ENCODE measurements around the gene CAMP.
"Not testable (repeated sequence)": the region's sequence is repeated elsewhere in the genome, so short reads cannot be mapped to it uniquely, and the experiment has no call there.

The CAMP gene

GRCh38 chr3:48211776-48212175, 11.5 kb upstream of the CAMP start:
- H3K27ac ChIP-seq (ENCODE audit: low read length); H3K27me3 ChIP-seq (ENCODE audit: control insufficient read depth, insufficient read depth, low read length); H3K4me1 ChIP-seq (ENCODE audit: control insufficient read depth, insufficient read depth, low read length); H3K9me3 ChIP-seq (ENCODE audit: control insufficient read depth, insufficient read depth, low read length); H3K36me3 ChIP-seq (ENCODE audit: control insufficient read depth, insufficient read depth, low read length); DNase-seq (ENCODE audit: low read depth, low spot score); H3K4me3 ChIP-seq (ENCODE audit: low read length): not testable (repeated sequence)
- WGBS (ENCODE audit: insufficient coverage, insufficient read length) = no CpG with 5 or more reads among the region's 36 CpGs

GRCh38 chr3:48214225-48214624, 9.1 kb upstream of the CAMP start:
- H3K4me3 ChIP-seq (ENCODE audit: low read length) = no peak overlapping the region
- WGBS (ENCODE audit: insufficient coverage, insufficient read length) = no CpG with 5 or more reads among the region's 3 CpGs
- no peak for DNase-seq (ENCODE audit: low read depth, low spot score)
- no peaks in the 10 kb centered on the region for H3K4me1 ChIP-seq (ENCODE audit: control insufficient read depth, insufficient read depth, low read length)
- no peaks in the 10 kb centered on the region for H3K36me3 ChIP-seq (ENCODE audit: control insufficient read depth, insufficient read depth, low read length)
- H3K27ac ChIP-seq (ENCODE audit: low read length) = no peak overlapping the region
- H3K9me3 ChIP-seq (ENCODE audit: control insufficient read depth, insufficient read depth, low read length) = no peaks in the 10 kb centered on the region
- no peaks in the 10 kb centered on the region for H3K27me3 ChIP-seq (ENCODE audit: control insufficient read depth, insufficient read depth, low read length)

- Histone ChIP-seq H3K4me3 (ENCODE audit: low read length) (no peak overlapping the region), H3K27ac (ENCODE audit: low read length) (no peak overlapping the region), H3K4me1 (ENCODE audit: control insufficient read depth, insufficient read depth, low read length) (no peaks in the 10 kb centered on the region), H3K27me3 (ENCODE audit: control insufficient read depth, insufficient read depth, low read length) (no peaks in the 10 kb centered on the region), H3K36me3 (ENCODE audit: control insufficient read depth, insufficient read depth, low read length) (no peaks in the 10 kb centered on the region), H3K9me3 (ENCODE audit: control insufficient read depth, insufficient read depth, low read length) (no peaks in the 10 kb centered on the region)
- WGBS (ENCODE audit: insufficient coverage, insufficient read length) = no CpG with 5 or more reads among the region's 3 CpGs
- DNase-seq (ENCODE audit: low read depth, low spot score) = no peak
These were observed 8.3 kb upstream of the CAMP start for GRCh38 chr3:48215019-48215418.

- no peak overlapping the region for H3K4me3 ChIP-seq (ENCODE audit: low read length)
- H3K9me3 ChIP-seq (ENCODE audit: control insufficient read depth, insufficient read depth, low read length) = no peaks in the 10 kb centered on the region
- DNase-seq (ENCODE audit: low read depth, low spot score) = no peak
- no peaks in the 10 kb centered on the region for H3K27me3 ChIP-seq (ENCODE audit: control insufficient read depth, insufficient read depth, low read length)
- no peaks in the 10 kb centered on the region for H3K4me1 ChIP-seq (ENCODE audit: control insufficient read depth, insufficient read depth, low read length)
- no peaks in the 10 kb centered on the region for H3K36me3 ChIP-seq (ENCODE audit: control insufficient read depth, insufficient read depth, low read length)
- no peak overlapping the region for H3K27ac ChIP-seq (ENCODE audit: low read length)
- WGBS (ENCODE audit: insufficient coverage, insufficient read length) = no CpG with 5 or more reads among the region's 4 CpGs
These were observed 7.8 kb upstream of the CAMP start for GRCh38 chr3:48215466-48215865.

- H3K4me1 ChIP-seq (ENCODE audit: control insufficient read depth, insufficient read depth, low read length) = no peaks in the 10 kb centered on the region
- no CpG with 5 or more reads among the region's 5 CpGs for WGBS (ENCODE audit: insufficient coverage, insufficient read length)
- no peak overlapping the region for H3K4me3 ChIP-seq (ENCODE audit: low read length)
- H3K9me3 ChIP-seq (ENCODE audit: control insufficient read depth, insufficient read depth, low read length) = no peaks in the 10 kb centered on the region
- H3K27ac ChIP-seq (ENCODE audit: low read length) = no peak overlapping the region
- no peak for DNase-seq (ENCODE audit: low read depth, low spot score)
- H3K27me3 ChIP-seq (ENCODE audit: control insufficient read depth, insufficient read depth, low read length) = no peaks in the 10 kb centered on the region
- no peaks in the 10 kb centered on the region for H3K36me3 ChIP-seq (ENCODE audit: control insufficient read depth, insufficient read depth, low read length)
These were observed 7.4 kb upstream of the CAMP start for GRCh38 chr3:48215876-48216275.

- H3K36me3 ChIP-seq (ENCODE audit: control insufficient read depth, insufficient read depth, low read length) = no peaks in the 10 kb centered on the region
- H3K9me3 ChIP-seq (ENCODE audit: control insufficient read depth, insufficient read depth, low read length) = no peaks in the 10 kb centered on the region
- no CpG with 5 or more reads among the region's 4 CpGs for WGBS (ENCODE audit: insufficient coverage, insufficient read length)
- DNase-seq (ENCODE audit: low read depth, low spot score) = no peak
- H3K27me3 ChIP-seq (ENCODE audit: control insufficient read depth, insufficient read depth, low read length) = no peaks in the 10 kb centered on the region
- H3K27ac ChIP-seq (ENCODE audit: low read length) = no peak overlapping the region
- H3K4me1 ChIP-seq (ENCODE audit: control insufficient read depth, insufficient read depth, low read length) = no peaks in the 10 kb centered on the region
- no peak overlapping the region for H3K4me3 ChIP-seq (ENCODE audit: low read length)
These were observed 5.8 kb upstream of the CAMP start for GRCh38 chr3:48217449-48217848.

GRCh38 chr3:48218537-48218936, 4.8 kb upstream of the CAMP start:
- H3K27me3 ChIP-seq (ENCODE audit: control insufficient read depth, insufficient read depth, low read length) = no peaks in the 10 kb centered on the region
- no peaks in the 10 kb centered on the region for H3K4me1 ChIP-seq (ENCODE audit: control insufficient read depth, insufficient read depth, low read length)
- no peak overlapping the region for H3K4me3 ChIP-seq (ENCODE audit: low read length)
- H3K36me3 ChIP-seq (ENCODE audit: control insufficient read depth, insufficient read depth, low read length) = no peaks in the 10 kb centered on the region
- no peak for DNase-seq (ENCODE audit: low read depth, low spot score)
- WGBS (ENCODE audit: insufficient coverage, insufficient read length) = no CpG with 5 or more reads among the region's 5 CpGs
- no peak overlapping the region for H3K27ac ChIP-seq (ENCODE audit: low read length)
- H3K9me3 ChIP-seq (ENCODE audit: control insufficient read depth, insufficient read depth, low read length) = no peaks in the 10 kb centered on the region

- Histone ChIP-seq H3K4me3 (ENCODE audit: low read length) (no peak overlapping the region), H3K9me3 (ENCODE audit: control insufficient read depth, insufficient read depth, low read length) (no peaks in the 10 kb centered on the region), H3K27me3 (ENCODE audit: control insufficient read depth, insufficient read depth, low read length) (no peaks in the 10 kb centered on the region), H3K27ac (ENCODE audit: low read length) (no peak overlapping the region), H3K4me1 (ENCODE audit: control insufficient read depth, insufficient read depth, low read length) (no peaks in the 10 kb centered on the region), H3K36me3 (ENCODE audit: control insufficient read depth, insufficient read depth, low read length) (no peaks in the 10 kb centered on the region)
- DNase-seq (ENCODE audit: low read depth, low spot score) = no peak
- no CpG with 5 or more reads among the region's 3 CpGs for WGBS (ENCODE audit: insufficient coverage, insufficient read length)
These were observed 3.8 kb upstream of the CAMP start for GRCh38 chr3:48219543-48219942.

GRCh38 chr3:48220746-48221145, 2.5 kb upstream of the CAMP start:
- Histone ChIP-seq H3K4me3 (ENCODE audit: low read length) (no peak overlapping the region), H3K27ac (ENCODE audit: low read length) (no peak overlapping the region), H3K4me1 (ENCODE audit: control insufficient read depth, insufficient read depth, low read length) (no peaks in the 10 kb centered on the region), H3K9me3 (ENCODE audit: control insufficient read depth, insufficient read depth, low read length) (no peaks in the 10 kb centered on the region), H3K27me3 (ENCODE audit: control insufficient read depth, insufficient read depth, low read length) (no peaks in the 10 kb centered on the region), H3K36me3 (ENCODE audit: control insufficient read depth, insufficient read depth, low read length) (no peaks in the 10 kb centered on the region)
- no CpG with 5 or more reads among the region's 9 CpGs for WGBS (ENCODE audit: insufficient coverage, insufficient read length)
- no peak for DNase-seq (ENCODE audit: low read depth, low spot score)

GRCh38 chr3:48225587-48225986, 2.3 kb downstream of the CAMP start:
- H3K27ac ChIP-seq (ENCODE audit: low read length) = no peak overlapping the region
- no peak overlapping the region for H3K4me3 ChIP-seq (ENCODE audit: low read length)
- no CpG with 5 or more reads among the region's 3 CpGs for WGBS (ENCODE audit: insufficient coverage, insufficient read length)
- H3K36me3 ChIP-seq (ENCODE audit: control insufficient read depth, insufficient read depth, low read length) = no peaks in the 10 kb centered on the region
- no peak for DNase-seq (ENCODE audit: low read depth, low spot score)
- no peaks in the 10 kb centered on the region for H3K27me3 ChIP-seq (ENCODE audit: control insufficient read depth, insufficient read depth, low read length)
- H3K4me1 ChIP-seq (ENCODE audit: control insufficient read depth, insufficient read depth, low read length) = no peaks in the 10 kb centered on the region
- H3K9me3 ChIP-seq (ENCODE audit: control insufficient read depth, insufficient read depth, low read length) = no peaks in the 10 kb centered on the region

GRCh38 chr3:48226939-48227338, 3.6 kb downstream of the CAMP start:
- no peaks in the 10 kb centered on the region for H3K36me3 ChIP-seq (ENCODE audit: control insufficient read depth, insufficient read depth, low read length)
- no peak for DNase-seq (ENCODE audit: low read depth, low spot score)
- no peak overlapping the region for H3K27ac ChIP-seq (ENCODE audit: low read length)
- WGBS (ENCODE audit: insufficient coverage, insufficient read length) = no CpG with 5 or more reads among the region's 3 CpGs
- no peak overlapping the region for H3K4me3 ChIP-seq (ENCODE audit: low read length)
- no peaks in the 10 kb centered on the region for H3K9me3 ChIP-seq (ENCODE audit: control insufficient read depth, insufficient read depth, low read length)
- H3K4me1 ChIP-seq (ENCODE audit: control insufficient read depth, insufficient read depth, low read length) = no peaks in the 10 kb centered on the region
- H3K27me3 ChIP-seq (ENCODE audit: control insufficient read depth, insufficient read depth, low read length) = no peaks in the 10 kb centered on the region

Data from iPS DF 6.9 (cell line).